Smooth muscle cell (in vitro differentiated cells): ENCODE measurements around the gene CMTM6. TPM values are rescaled to one million over a fixed set of nuclear protein-coding genes. Genes with fewer than 3 reads are reported as not detected.

Source experiments
- DNase-seq: peaks from one replicate; lab custom pipeline; 2025; ENCODE audit not compliant: unreplicated experiment; lab: John Stamatoyannopoulos, UW
- H2AFZ ChIP-seq: fragments of 200-600 bp; sonication (generic); 2 replicates; pipeline ENCODE4 v1.6.0; 2016; ENCODE audit warnings: antibody characterized with exemption, low read depth, mild to moderate bottlenecking
- H3F3A ChIP-seq: fragments of 200-600 bp; sonication (generic); 2 replicates; pipeline ENCODE4 v1.6.0; 2017; ENCODE audit warnings: antibody characterized with exemption, low read depth
- H3K27ac ChIP-seq: fragments of 200-600 bp; sonication (generic); 2 replicates; pipeline ENCODE4 v1.5.1; 2016; ENCODE audit warnings: low read depth, mild to moderate bottlenecking
- H3K27me3 ChIP-seq: fragments of 200-600 bp; sonication (generic); 2 replicates; pipeline ENCODE4 v1.6.1; 2016; ENCODE audit warnings: low read depth, mild to moderate bottlenecking
- H3K36me3 ChIP-seq: fragments of 200-600 bp; sonication (generic); 2 replicates; pipeline ENCODE4 v1.5.1; 2016; ENCODE audit warnings: low read depth
- H3K4me1 ChIP-seq: fragments of 200-600 bp; sonication (generic); 2 replicates; pipeline ENCODE4 v1.5.1; 2016; ENCODE audit warnings: low read depth
- H3K4me2 ChIP-seq: fragments of 200-600 bp; sonication (generic); 2 replicates; pipeline ENCODE4 v1.6.0; 2016; ENCODE audit warnings: mild to moderate bottlenecking
- H3K4me3 ChIP-seq: fragments of 200-600 bp; sonication (generic); 2 replicates; pipeline ENCODE4 v1.5.1; 2016; ENCODE audit warnings: mild to moderate bottlenecking
- H3K79me2 ChIP-seq: fragments of 200-600 bp; sonication (generic); 2 replicates; pipeline ENCODE4 v1.6.0; 2016; ENCODE audit warnings: low read depth, mild to moderate bottlenecking
- H3K9ac ChIP-seq: fragments of 200-600 bp; sonication (generic); 2 replicates; pipeline ENCODE4 v1.6.0; 2016; ENCODE audit warnings: low read depth
- H3K9me3 ChIP-seq: fragments of 200-600 bp; sonication (generic); replicated peaks from 2 replicates; pipeline ENCODE4 v1.5.1; 2016; ENCODE audit warnings: low read depth
- H4K20me1 ChIP-seq: fragments of 200-600 bp; sonication (generic); 2 replicates; pipeline ENCODE4 v1.6.0; 2016; ENCODE audit warnings: low read depth
- WGBS: methylation state at CpG from one replicate; pipeline ENCODE4 v1.1.7; 2016; ENCODE audit warnings: low lambda C conversion rate; 5-methylcytosine and 5-hydroxymethylcytosine counted together
- polyA plus RNA-seq: library from polyadenylated mRNA; unstranded; fragments of >200 nt; fragmentation: Nextera tagmentation; extraction: Ambion mirVana; gene quantifications from 2 replicates; pipeline ENCODE4 v1.2.1, GENCODE V29; 2016
- total RNA-seq: library from RNA; depleted of rRNA; stranded (reverse); fragments of >200 nt; gene quantifications from 2 replicates; pipeline ENCODE4 v1.2.3, GENCODE V29; 2014
- TF ChIP-seq, protein P1 (sequence below): fragments of 200-600 bp; sonication (generic); IDR thresholded peaks from 2 replicates; pipeline ENCODE4 v1.5.1; 2017; ENCODE audit warnings: borderline replicate concordance, mild to moderate bottlenecking, antibody characterized with exemption; ENCODE audit not compliant: insufficient read depth, poor library complexity, severe bottlenecking

Gene CMTM6
- total and polyA plus RNA-seq, 2 experiments from 2014 or later, result 110 to 148 TPM

GRCh38 chr3:32545305-32545704 lies 42.7 kb upstream of the CMTM6 start:
- no peaks in the 10 kb centered on the region for H3K27me3 ChIP-seq
- no peaks in the 10 kb centered on the region for H3K4me1 ChIP-seq
- H3K9ac ChIP-seq, result no peak overlapping the region
- no peak for DNase-seq
- H2AFZ ChIP-seq, result no peak overlapping the region
- no peaks in the 10 kb centered on the region for H3K36me3 ChIP-seq
- no peaks in the 10 kb centered on the region for H3F3A ChIP-seq
- H3K9me3 ChIP-seq, result no peaks in the 10 kb centered on the region
- H3K79me2 ChIP-seq, result peaks cover 60% of the 10 kb centered on the region
- H3K27ac ChIP-seq, result no peak overlapping the region
- H4K20me1 ChIP-seq, result peaks cover 47% of the 10 kb centered on the region
- TF ChIP-seq, protein P1, sequence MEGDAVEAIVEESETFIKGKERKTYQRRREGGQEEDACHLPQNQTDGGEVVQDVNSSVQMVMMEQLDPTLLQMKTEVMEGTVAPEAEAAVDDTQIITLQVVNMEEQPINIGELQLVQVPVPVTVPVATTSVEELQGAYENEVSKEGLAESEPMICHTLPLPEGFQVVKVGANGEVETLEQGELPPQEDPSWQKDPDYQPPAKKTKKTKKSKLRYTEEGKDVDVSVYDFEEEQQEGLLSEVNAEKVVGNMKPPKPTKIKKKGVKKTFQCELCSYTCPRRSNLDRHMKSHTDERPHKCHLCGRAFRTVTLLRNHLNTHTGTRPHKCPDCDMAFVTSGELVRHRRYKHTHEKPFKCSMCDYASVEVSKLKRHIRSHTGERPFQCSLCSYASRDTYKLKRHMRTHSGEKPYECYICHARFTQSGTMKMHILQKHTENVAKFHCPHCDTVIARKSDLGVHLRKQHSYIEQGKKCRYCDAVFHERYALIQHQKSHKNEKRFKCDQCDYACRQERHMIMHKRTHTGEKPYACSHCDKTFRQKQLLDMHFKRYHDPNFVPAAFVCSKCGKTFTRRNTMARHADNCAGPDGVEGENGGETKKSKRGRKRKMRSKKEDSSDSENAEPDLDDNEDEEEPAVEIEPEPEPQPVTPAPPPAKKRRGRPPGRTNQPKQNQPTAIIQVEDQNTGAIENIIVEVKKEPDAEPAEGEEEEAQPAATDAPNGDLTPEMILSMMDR, result no peak
- H3K4me2 ChIP-seq, result no peak overlapping the region
- no peak overlapping the region for H3K4me3 ChIP-seq

GRCh38 chr3:32544894-32545293 lies 42.2 kb upstream of the CMTM6 start:
- H3F3A ChIP-seq, result no peaks in the 10 kb centered on the region
- TF ChIP-seq, protein P1, result no peak
- H3K4me1 ChIP-seq, result no peaks in the 10 kb centered on the region
- no peak for DNase-seq
- H3K9ac ChIP-seq, result no peak overlapping the region
- no peak overlapping the region for H2AFZ ChIP-seq
- H3K9me3 ChIP-seq, result no peaks in the 10 kb centered on the region
- H3K79me2 ChIP-seq, result peaks cover 58% of the 10 kb centered on the region
- H3K27ac ChIP-seq, result no peak overlapping the region
- H4K20me1 ChIP-seq, result peaks cover 44% of the 10 kb centered on the region
- H3K36me3 ChIP-seq, result no peaks in the 10 kb centered on the region
- H3K27me3 ChIP-seq, result no peaks in the 10 kb centered on the region
- no peak overlapping the region for H3K4me3 ChIP-seq
- no peak overlapping the region for H3K4me2 ChIP-seq
- WGBS, result 85% methylated on average over 2 of the region's 2 CpGs

DNA sequence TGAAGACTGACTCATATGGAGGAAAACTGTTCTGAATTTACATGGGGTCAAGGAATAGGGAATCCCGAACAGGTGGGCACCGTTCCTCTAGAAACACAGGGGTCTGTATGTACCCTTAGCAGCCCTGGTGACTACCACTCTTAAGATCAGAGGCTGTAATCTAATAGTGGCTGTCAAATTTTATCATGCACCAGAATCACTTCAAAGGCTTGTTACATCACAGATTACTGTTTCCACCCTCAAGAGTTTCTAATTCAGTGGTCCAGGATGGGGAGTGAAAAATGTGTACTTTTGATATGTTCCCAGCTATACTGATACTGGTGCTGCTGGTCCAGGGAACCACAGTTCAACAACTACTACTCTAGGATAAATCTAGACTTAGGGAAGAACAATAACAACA lies 40.2 kb upstream of the CMTM6 start:
- Histone ChIP-seq H3K4me3 (no peak overlapping the region), H3F3A (no peaks in the 10 kb centered on the region), H3K9ac (no peak overlapping the region), H3K36me3 (no peaks in the 10 kb centered on the region), H4K20me1 (peaks cover 26% of the 10 kb centered on the region), H3K4me1 (no peaks in the 10 kb centered on the region), H3K27ac (no peak overlapping the region), H3K79me2 (peaks cover 40% of the 10 kb centered on the region), H3K27me3 (no peaks in the 10 kb centered on the region), H3K9me3 (no peaks in the 10 kb centered on the region), H2AFZ (no peak overlapping the region), H3K4me2 (no peak overlapping the region)
- no peak for DNase-seq
- TF ChIP-seq, protein P1, result no peak
- 96% methylated on average over 2 of the region's 2 CpGs for WGBS

- no peaks in the 10 kb centered on the region for H3K36me3 ChIP-seq
- DNase-seq, result no peak
- no peak overlapping the region for H3K4me3 ChIP-seq
- no peaks in the 10 kb centered on the region for H3K27me3 ChIP-seq
- 90% methylated on average over 4 of the region's 4 CpGs for WGBS
- H2AFZ ChIP-seq, result no peak overlapping the region
- no peak overlapping the region for H3K27ac ChIP-seq
- peaks cover 25% of the 10 kb centered on the region for H4K20me1 ChIP-seq
- TF ChIP-seq, protein P1, result no peak
- no peaks in the 10 kb centered on the region for H3K9me3 ChIP-seq
- H3K4me2 ChIP-seq, result no peak overlapping the region
- H3K9ac ChIP-seq, result no peak overlapping the region
- no peaks in the 10 kb centered on the region for H3K4me1 ChIP-seq
- no peaks in the 10 kb centered on the region for H3F3A ChIP-seq
- peaks cover 25% of the 10 kb centered on the region for H3K79me2 ChIP-seq
These were observed 38.2 kb upstream of the CMTM6 start for GRCh38 chr3:32540899-32541298.
